Gastrocnemius medialis (tissue), 4 donors: ENCODE results near the gene SERINC5. TPM values are rescaled to one million over a fixed set of nuclear protein-coding genes. Genes with fewer than 3 reads are reported as not detected.

ENCODE experiments used
- ATAC-seq, 2 donors: fragments of 150-250 bp; one replicate each; pipeline ENCODE4 v1.9.1; 2016
- DNase-seq, 2 donors: peaks; one replicate each; pipeline ENCODE4 v3.0.0-alpha.2; 2019
- H3K27ac ChIP-seq, 4 donors: fragments of 200-600 bp; sonication (generic); 1 replicate in 1 of 4; 2 replicates in 3 of 4; pipeline ENCODE4 v1.5.1; 2016 to 2018; ENCODE audit warnings: mild to moderate bottlenecking in 2 of 4, moderate library complexity in 1 of 4
- H3K27me3 ChIP-seq, 3 donors: fragments of 200-600 bp; sonication (generic) in 2 of 3; 1 replicate in 1 of 3; 2 replicates in 2 of 3; pipeline versions ENCODE4 v1.5.1 to v1.6.0; 2016 to 2019; ENCODE audit warnings: mild to moderate bottlenecking in 1 of 3, moderate library complexity in 1 of 3
- H3K36me3 ChIP-seq, 2 donors: fragments of 200-600 bp; sonication (generic) in 1 of 2; one replicate each; pipeline ENCODE4 v1.5.1; 2017 to 2018
- H3K4me1 ChIP-seq, 2 donors: fragments of 200-600 bp; sonication (generic) in 1 of 2; one replicate each; pipeline ENCODE4 v1.5.1; 2016 to 2017; ENCODE audit warnings: mild to moderate bottlenecking in 2 of 2
- H3K4me3 ChIP-seq, 4 donors: fragments of 200-600 bp; sonication (generic) in 3 of 4; 1 replicate in 1 of 4; 2 replicates in 3 of 4; pipeline ENCODE4 v1.5.1; 2016 to 2019; ENCODE audit warnings: mild to moderate bottlenecking in 2 of 4
- H3K9me3 ChIP-seq, 3 donors: fragments of 200-600 bp; sonication (generic) in 2 of 3; 1 replicate in 1 of 3; 2 replicates in 2 of 3; pipeline ENCODE4 v1.5.1; 2016 to 2019
- CTCF ChIP-seq, 5 experiments: fragments of 450-650 bp in 3 of 5; fragments of 200-600 bp in 2 of 5; sonication (generic) in 2 of 5; IDR thresholded peaks in 4 of 5; conservative IDR thresholded peaks in 1 of 5; 1 replicate in 4 of 5; 2 replicates in 1 of 5; pipeline ENCODE4 v1.5.1; 2016 to 2019; ENCODE audit warnings: antibody characterized with exemption in 5 of 5, mild to moderate bottlenecking in 3 of 5, moderate library complexity in 3 of 5
- POLR2A ChIP-seq, 2 donors: fragments of 450-650 bp; IDR thresholded peaks; one replicate each; pipeline ENCODE4 v1.6.1; 2017; ENCODE audit warnings: antibody characterized with exemption in 2 of 2, mild to moderate bottlenecking in 2 of 2, moderate library complexity in 2 of 2
- in situ Hi-C, 4 donors: fragments of 200-750 bp; cut with MboI; loops; one replicate each; pipeline versions ENCODE4 v1.15.0 to v1.8.0; 2017; ENCODE audit warnings: low sequenced_read_pairs in 4 of 4
- intact Hi-C: fragments of 100-400 bp; cut with DNase I; formaldehyde crosslinking; loops from one replicate; pipeline ENCODE4 v1.15.1; 2023; ENCODE audit warnings: low total_unique reads
- total RNA-seq, 4 donors: library from RNA; depleted of rRNA; stranded (reverse); fragments of >200 nt; gene quantifications; one replicate each; pipeline versions ENCODE4 v1.1.0 to v1.2.3, GENCODE V29; 2016

Gene SERINC5
- total RNA-seq, 4 donors from 2014 or later: 1.4 to 5.3 (median 3.0) TPM

- ATAC-seq (no peak), DNase-seq (no peak)
- Histone ChIP-seq H3K27ac (no peak overlapping the region), H3K27me3 (no peaks in the 10 kb centered on the region), H3K36me3 (no peaks in the 10 kb centered on the region), H3K4me3 (no peak overlapping the region), H3K4me1 (peaks cover 0 to 7% of the 10 kb centered on the region in 2 donors), H3K9me3 (no peaks in the 10 kb centered on the region)
- in situ Hi-C loops (no loop called here), intact Hi-C loops (no loop called here)
- TF ChIP-seq POLR2A (IDR thresholded peaks at IDR 0.05): no peak
- TF ChIP-seq CTCF (IDR thresholded peaks at IDR 0.05 in 4 of 5, conservative IDR thresholded peaks at IDR 0.05 in 1 of 5): no peak
These were observed 26.0 kb downstream of the SERINC5 start for GRCh38 chr5:80229902-80230255.

GRCh38 chr5:80227979-80228596, 27.8 kb downstream of the SERINC5 start:
- H3K36me3 ChIP-seq: no peaks in the 10 kb centered on the region
- TF ChIP-seq POLR2A (IDR thresholded peaks at IDR 0.05): no peak
- no peak for TF ChIP-seq CTCF (IDR thresholded peaks at IDR 0.05 in 4 of 5, conservative IDR thresholded peaks at IDR 0.05 in 1 of 5)
- intact Hi-C loops: no loop called here

GRCh38 chr5:80225934-80226326, 29.9 kb downstream of the SERINC5 start:
- in situ Hi-C loops (no loop called here), intact Hi-C loops (no loop called here)
- Histone ChIP-seq H3K27me3 (no peaks in the 10 kb centered on the region), H3K9me3 (no peaks in the 10 kb centered on the region), H3K27ac (no peak overlapping the region), H3K4me3 (no peak overlapping the region), H3K36me3 (no peaks in the 10 kb centered on the region), H3K4me1 (peaks cover 0 to 7% of the 10 kb centered on the region in 2 donors)
- no peak for TF ChIP-seq POLR2A (IDR thresholded peaks at IDR 0.05)
- no peak for TF ChIP-seq CTCF (IDR thresholded peaks at IDR 0.05 in 4 of 5, conservative IDR thresholded peaks at IDR 0.05 in 1 of 5)
- ATAC-seq (no peak), DNase-seq (no peak)

More at GRCh38 chr5:80227979-80228596, 27.8 kb downstream of the SERINC5 start:
- no peak for ATAC-seq
- no peaks in the 10 kb centered on the region for H3K27me3 ChIP-seq
- peaks cover 0 to 7% of the 10 kb centered on the region in 2 donors for H3K4me1 ChIP-seq
- no peak for DNase-seq
- in situ Hi-C loops: no loop called here
- no peak overlapping the region for H3K27ac ChIP-seq
- H3K4me3 ChIP-seq: no peak overlapping the region
- H3K9me3 ChIP-seq: no peaks in the 10 kb centered on the region

GRCh38 chr5:80225189-80225933, 30.5 kb downstream of the SERINC5 start:
- ATAC-seq: no peak
- DNase-seq: no peak
- Histone ChIP-seq H3K9me3 (no peaks in the 10 kb centered on the region), H3K27me3 (no peaks in the 10 kb centered on the region), H3K4me1 (peaks cover 0 to 7% of the 10 kb centered on the region in 2 donors), H3K27ac (no peak overlapping the region), H3K36me3 (no peaks in the 10 kb centered on the region), H3K4me3 (no peak overlapping the region)
- intact Hi-C loops (no loop called here), in situ Hi-C loops (no loop called here)
- TF ChIP-seq POLR2A (IDR thresholded peaks at IDR 0.05): no peak
- TF ChIP-seq CTCF (IDR thresholded peaks at IDR 0.05 in 4 of 5, conservative IDR thresholded peaks at IDR 0.05 in 1 of 5): no peak
